Measurements from ENCODE around the gene NXPH2.

DNA sequence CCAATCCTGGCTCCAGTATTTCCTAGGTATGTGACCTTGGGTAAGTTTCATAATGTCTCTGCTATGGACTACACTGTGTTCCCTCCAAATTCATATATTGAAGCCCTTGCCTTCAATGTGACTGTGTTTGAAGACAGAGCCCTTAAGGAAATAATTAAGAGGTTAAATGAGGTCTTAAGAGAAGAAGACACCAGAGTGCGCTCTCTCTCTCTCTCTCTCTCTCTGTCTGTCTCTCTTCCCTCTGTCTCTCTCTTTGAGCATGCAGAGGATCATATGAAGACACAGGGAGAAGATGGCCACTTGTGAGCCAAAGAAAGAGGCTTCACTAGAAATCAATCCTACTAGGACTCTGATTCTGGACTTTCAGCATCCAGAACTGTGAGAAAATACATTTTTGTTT, 52.2 kb downstream of the NXPH2 start:
- TF ChIP-seq, protein P1, sequence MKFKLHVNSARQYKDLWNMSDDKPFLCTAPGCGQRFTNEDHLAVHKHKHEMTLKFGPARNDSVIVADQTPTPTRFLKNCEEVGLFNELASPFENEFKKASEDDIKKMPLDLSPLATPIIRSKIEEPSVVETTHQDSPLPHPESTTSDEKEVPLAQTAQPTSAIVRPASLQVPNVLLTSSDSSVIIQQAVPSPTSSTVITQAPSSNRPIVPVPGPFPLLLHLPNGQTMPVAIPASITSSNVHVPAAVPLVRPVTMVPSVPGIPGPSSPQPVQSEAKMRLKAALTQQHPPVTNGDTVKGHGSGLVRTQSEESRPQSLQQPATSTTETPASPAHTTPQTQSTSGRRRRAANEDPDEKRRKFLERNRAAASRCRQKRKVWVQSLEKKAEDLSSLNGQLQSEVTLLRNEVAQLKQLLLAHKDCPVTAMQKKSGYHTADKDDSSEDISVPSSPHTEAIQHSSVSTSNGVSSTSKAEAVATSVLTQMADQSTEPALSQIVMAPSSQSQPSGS (CRISPR knock-in tag; IDR thresholded peaks at IDR 0.05): no peak
- TF ChIP-seq ZZZ3 (IDR thresholded peaks at IDR 0.05): no peak
